ENCODE measurements around the gene WDR38.

The WDR38 gene

DNA sequence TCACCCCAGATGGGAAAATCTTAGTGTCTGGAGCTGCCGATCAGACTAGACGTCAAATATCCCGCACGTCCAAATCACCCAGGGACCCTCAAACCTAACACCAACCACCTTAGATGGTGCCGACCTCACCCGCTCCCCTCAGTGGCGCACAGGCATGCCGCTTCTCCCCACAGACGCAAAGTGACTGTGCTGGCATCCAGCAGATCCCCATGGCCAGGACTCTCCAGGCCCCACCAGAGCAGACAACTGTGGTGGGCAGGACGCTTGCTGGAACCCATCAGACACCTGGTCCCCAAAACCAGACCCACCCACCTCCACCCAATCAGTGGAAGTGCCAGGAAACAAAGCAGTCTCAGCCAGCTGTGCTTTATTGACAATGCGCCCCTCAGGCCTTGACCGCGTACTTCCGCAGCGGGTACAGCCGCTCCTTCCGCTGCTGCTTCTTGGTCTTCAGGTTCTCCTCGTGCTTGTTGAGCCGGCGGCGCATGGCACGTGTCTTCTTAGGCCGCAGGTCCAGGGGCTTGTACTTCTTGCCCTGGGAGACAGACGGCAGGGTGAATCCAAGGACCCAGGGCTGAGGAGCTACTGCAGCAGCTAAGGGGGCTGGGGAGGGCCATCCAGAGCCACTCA is 4.4 kb downstream of the WDR38 start:
- no peak for DNase-seq (ENCODE audit: low read depth in 2 of 2)

DNA sequence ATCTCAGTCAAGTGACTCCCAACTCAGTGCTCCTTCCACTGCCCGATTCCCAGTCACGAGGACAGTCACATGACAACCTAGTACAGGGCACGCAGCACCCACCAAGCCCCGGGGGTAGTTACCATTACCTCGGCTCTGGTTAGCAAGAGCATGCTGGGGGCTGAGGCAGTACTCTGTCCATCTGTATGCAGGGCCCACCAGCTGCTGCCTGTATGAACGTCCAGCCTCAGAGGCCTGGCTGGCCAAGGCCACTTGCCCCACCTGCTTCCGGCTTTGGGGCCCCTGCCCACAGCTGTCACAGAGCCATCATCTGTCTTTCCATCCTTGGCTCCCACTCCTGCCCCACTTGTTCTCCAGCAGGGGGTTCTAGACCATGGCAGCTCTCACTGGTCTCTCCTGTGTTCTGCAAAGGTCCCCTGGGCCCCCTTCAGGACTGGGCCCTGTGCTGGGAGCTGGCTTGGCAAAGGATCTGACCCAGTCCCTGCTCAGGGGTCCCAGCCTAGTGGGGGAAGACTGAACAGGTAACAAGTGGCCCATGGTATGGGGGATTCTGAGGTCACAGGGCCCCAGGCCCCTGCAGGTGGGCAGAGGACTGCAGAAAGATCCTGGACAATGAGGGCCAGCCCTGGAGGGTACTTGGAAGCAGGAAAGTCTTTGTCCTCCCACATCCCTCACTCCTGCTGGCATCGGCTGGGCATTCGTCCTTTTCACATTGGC is 5.2 kb downstream of the WDR38 start:
- DNase-seq (ENCODE audit: low read depth in 2 of 2) = no peak

DNA sequence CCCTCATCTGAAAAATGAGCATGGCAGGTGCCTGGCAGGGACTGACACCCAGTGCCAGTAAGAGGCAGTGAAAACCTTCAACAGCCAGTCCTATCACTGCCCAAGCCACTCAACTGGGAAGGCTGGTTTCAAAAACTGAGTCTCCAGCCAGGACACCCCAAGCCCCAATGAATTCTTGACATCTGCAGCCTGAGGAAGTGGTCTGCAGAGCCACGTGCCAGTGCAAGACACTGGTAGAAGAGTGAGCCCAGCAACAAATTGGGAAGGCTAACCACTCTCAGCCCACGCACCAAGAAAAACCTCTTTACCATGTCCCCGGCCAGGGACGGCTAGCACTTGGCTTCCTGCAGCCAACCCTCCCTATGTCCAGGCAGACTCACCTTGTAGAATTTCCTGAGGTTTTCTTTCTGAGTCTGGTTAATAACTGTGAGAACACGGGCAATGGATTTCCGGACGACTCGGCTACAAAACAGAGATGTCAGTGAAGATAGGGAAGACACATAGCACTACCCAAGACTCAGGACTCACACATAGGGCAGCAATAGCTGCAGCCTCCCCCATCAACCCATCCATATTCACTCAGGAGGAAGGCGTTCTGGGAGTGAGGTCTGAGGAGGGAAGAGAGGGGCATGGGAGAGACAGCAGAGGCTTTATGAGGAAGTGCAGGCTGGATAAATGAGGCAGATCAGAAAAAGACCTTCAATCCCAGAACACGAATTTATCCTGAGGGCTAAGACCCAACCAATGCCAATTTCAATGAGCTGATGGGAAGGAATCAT is 6.7 kb downstream of the WDR38 start:
- DNase-seq (ENCODE audit: low read depth in 2 of 2) = no peak

DNA sequence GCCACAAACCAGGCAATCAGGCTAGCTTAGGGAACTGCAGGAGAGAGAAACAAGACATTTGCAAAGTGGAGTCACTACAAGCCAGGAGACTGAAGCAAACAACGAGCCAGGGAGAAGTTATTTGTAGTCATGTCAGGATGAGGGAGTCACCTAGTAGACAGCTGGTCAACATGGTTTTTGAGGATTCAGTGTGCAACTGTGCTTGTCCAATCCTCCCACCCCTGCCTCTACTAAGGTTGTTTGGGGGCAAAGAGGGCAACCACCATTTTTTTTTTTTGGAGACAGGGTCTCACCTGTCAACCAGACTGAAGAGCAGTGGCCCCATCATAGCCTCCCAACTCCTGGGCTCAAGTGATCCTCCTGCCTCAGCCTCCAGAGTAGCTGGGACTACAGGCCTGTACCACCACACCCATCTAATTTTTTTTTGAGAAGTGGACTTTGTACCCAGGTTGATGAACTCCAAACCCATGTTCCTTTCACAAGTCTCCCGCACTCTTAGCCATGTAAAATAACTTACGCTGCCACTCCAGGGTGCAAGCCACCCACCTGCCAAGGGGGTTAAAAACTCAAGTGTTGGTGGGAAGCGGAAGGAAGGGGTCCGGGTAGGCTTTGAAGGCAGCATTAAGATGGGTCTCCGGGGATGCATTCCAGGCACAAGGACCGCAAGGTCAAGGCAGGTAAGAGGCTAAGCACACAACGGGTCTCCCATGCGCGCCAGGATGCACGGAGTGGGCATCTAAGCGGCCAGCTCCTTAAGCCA is 7.5 kb downstream of the WDR38 start:
- no peak for DNase-seq (ENCODE audit: low read depth in 2 of 2)

DNA sequence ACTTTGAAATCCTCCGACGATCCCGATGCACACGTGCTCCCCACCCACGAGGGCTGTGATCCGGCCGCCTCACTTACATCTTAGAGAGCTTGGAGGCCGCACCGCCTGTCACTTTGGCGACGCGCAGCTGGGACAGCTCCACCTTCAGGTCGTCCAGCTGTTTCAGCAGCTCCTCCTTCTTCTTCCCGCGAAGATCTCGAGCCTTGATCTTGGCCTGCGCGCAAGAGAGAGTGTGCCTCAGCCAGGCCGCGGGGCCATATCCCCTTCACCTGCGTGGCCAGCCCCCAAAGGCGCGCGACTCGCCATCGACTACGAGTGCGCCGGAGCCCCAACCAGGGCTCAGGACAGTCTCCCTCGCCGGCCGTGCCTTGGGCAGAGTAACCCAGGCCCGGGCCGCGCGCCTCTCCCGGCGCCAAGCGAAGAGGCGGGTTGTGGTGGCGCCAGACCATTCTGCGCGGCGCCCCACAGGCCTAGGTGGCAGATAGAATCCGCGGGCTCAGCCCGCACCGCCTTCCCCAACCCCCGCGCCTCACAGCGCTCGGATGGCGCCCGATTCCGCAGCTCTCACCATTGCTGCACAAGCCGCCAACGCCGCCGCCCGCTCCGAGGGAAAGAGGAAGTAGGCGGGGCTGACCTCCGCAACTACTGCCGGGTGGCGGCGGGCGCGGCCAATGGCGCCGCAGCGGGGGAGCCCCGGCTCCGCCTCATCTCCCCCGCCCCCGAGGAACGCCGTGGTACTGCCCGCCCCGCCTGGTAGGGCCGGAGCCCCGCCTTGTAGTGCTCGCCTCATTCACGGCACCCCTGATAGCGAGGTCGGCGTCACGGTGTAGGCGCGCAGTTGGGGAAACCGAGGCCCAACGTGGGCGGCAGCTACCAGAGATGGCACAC is 8.3 kb downstream of the WDR38 start, which contains the start of the genes ARPC5L and RPL35:
Gene ARPC5L, plus strand, starts transcription at position 789 of the 888 bp plus-strand sequence. CDS start 7,161 bp downstream, outside the sequence.
Gene RPL35, minus strand, starts transcription at position 616 of the 888 bp plus-strand sequence. Its CDS starts 45 bp downstream, at position 571.
- peak; percentile 88 to 90 for DNase-seq (ENCODE audit: low read depth in 2 of 2)

DNA sequence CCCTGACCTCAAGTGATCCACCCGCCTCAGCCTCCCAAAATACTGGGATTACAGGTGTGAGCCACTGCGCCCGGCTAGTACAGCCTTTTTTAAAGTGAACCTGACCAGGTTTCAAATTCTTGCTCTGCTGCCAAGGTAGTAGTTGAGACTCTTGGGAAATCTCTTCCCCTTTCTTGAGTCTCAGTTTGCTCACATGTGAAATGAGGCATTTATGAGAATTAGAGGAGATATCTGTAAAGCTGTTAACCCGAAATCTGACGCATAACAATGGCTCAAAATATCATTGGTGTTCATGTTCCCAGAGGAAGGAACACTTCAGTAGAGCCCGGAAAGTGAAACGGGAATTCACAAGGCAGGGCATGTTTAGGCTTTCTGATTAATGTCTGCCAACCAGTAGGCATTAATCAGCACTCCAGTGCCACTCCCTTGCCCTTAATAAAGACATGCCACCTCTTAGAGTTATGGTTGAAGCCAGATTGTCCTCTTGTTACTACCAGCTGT is 10.2 kb downstream of the WDR38 start:
- DNase-seq (ENCODE audit: low read depth in 2 of 2) = no peak

DNA sequence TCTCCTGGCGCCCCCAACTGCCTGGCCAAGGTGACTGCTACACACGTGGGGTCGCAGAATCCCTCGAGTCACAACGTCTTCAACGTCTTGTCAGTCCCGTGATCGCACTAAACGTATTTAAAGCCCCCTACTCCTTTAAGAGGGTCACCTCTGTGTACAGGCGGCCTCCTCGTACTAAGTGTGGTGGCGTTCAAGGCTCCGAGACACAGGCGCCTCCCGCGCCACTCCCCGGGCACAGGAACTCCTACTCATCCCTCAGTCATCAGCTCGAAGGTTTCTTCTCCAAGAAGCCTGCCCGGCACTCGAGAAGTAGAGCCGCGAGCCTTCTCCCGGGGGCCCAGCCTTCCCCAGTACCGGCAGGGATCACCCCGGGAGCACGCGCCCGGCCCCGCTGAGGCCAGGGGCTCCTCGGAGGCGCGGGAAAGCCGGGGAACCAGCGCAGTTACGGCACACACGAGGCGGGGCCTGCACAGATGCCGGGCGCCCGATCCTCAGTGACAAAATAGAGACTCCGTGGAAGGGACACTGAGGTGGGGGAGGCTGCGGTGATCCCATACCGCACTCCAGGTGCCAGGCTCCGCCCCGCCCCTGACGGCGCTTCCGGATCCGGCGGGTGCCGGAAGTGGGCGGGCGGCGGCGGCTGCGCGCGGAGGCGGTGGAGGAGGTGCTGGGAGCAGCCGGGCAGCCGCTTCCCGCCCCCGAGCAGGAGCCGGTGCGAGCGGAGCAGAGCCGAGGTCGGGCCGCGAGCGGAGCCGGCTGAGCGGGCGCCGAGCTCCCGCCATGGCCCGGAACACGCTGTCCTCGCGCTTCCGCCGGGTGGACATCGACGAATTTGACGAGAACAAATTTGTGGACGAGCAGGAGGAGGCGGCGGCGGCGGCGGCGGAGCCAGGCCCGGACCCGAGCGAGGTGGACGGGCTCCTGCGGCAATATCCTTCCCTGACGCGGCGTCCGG is 15.5 kb downstream of the WDR38 start:
- peak; percentile 78 to 80 for DNase-seq (ENCODE audit: low read depth in 2 of 2)

DNA sequence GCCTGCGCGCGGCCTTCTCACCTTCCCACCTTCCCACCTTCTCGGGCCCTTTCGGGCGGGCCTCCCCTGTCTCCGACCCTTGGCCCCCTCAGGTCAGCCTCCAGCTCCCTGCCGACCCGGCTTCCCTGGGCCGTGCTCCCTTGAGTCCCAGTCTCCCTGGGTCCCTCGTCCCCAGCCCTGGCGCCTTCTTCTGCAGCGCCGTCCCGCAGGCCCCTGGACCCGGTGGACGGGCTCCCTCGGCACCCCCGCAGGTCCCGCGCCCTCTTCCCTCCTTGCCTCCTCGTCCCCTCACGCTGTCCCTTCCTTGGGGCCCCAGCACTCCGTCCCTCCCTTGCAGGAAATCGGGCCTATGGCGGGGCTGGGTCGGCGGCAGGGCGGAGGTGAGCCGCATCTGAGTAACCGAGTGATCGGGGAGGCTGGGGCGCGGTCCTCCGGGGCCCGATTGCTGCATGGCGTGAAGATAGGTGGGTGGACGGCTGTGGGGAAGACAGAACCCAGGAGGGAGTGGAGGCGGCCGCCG is 16.3 kb downstream of the WDR38 start:
- no peak for DNase-seq (ENCODE audit: low read depth in 2 of 2)

DNA sequence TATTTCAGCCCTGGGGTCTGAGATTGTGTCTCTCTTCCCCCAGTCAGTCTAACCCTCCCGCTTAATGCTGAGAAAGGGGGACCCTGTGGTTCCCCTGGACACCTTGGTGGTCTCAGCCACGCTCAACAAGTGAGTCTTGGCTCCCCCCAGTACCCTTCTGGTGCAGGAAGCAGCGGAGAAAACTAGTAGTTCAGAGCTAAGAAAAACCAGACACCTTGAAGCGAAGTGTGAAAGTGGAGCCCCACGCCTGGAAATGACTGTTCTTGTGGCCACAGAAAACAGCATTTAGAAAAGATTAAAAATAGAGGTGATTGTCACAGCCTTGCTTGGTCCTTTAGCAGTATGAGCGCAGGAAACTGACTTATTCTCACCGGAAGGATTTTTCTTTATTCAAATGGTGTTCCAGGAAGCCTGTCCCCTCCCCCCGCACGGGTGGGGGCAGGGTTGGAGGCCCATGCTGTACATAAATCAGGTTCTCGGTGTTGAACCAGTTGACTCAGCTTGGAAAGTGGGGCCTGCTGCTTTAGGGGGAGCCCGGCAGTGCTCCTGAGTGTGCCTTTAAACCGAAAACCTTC is 16.8 kb downstream of the WDR38 start:
- DNase-seq (ENCODE audit: low read depth in 2 of 2) = peak; percentile 68

DNA sequence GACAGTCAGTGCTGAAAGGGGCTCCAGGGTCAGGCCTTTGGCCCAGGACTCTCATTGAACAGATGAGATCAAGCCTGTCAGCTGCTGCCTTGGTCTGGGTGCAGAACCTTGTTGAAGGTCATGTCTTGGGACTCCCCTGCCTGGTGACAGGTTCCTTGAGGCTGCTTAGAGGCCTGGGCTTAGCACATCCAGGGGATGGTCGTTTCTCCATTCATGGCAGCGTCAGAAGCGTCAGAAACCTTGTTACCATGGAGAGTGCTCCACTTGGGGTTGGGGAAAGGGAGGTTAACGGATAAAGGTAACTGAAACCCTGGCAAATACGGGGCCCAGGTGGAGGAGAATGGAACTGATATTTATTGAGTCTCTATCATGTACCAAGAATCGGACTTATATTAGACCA is 17.5 kb downstream of the WDR38 start:
- no peak for DNase-seq (ENCODE audit: low read depth in 2 of 2)

DNA sequence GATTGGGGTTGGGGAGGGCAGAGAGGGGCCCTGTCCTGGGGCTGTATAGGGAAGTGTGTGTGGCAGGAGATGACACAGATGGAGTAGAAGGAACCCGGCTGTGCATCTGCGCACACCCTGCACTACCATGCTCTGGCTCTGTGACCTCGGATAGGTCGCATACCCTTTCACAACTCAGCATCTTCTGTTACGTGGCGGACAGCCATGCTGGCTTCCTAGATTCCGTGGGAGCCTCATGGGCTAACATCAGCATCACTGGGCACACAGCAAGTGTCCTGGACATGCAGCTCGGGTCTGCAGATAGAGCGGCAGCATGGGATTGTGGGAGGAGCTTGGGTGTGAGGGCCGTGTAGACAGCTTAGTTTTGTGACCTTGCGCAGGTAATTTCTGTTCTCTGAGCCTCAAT is 17.9 kb downstream of the WDR38 start:
- DNase-seq (ENCODE audit: low read depth in 2 of 2) = no peak

DNA sequence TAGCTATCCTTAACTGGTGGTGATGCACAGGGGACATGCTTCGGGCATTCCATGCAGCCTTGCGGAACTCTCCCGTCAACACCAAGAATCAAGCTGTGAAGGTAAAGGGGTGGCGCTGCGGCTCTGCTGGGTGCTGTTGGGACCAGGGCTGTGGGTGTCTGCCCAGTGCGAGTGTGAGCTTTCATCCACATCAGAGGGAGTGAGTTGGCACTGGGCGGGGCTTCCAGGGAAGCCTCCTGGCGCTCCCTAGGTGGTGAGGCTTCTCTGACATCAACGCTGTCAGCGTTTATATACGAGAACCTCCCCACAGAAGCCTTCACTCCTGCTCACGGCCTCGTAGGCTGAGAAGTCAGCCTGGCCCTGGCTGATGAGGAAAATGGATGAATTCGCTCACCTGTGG is 20.4 kb downstream of the WDR38 start:
- no peak for DNase-seq (ENCODE audit: low read depth in 2 of 2)

DNA sequence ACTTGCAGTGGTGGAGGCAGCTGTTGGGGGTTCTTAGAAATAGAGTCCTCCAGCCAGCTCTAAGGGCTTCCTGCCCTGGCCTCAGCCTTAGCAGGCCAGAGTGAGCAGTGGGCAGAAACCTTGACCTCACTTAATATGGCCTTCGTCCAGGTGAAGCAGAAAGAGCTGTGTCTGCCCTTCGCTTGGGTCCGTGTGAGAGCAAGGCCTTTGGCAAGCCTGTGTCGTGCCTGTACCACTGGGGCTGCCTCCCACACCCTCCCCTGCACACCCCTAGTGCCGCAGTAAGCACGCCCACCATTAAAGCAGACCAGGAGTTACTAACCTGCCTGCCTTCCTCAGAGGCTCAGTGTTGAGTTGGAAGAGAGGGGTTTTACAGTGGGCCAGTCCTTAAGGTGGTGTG is 22.2 kb downstream of the WDR38 start:
- no peak for DNase-seq (ENCODE audit: low read depth in 2 of 2)

DNA sequence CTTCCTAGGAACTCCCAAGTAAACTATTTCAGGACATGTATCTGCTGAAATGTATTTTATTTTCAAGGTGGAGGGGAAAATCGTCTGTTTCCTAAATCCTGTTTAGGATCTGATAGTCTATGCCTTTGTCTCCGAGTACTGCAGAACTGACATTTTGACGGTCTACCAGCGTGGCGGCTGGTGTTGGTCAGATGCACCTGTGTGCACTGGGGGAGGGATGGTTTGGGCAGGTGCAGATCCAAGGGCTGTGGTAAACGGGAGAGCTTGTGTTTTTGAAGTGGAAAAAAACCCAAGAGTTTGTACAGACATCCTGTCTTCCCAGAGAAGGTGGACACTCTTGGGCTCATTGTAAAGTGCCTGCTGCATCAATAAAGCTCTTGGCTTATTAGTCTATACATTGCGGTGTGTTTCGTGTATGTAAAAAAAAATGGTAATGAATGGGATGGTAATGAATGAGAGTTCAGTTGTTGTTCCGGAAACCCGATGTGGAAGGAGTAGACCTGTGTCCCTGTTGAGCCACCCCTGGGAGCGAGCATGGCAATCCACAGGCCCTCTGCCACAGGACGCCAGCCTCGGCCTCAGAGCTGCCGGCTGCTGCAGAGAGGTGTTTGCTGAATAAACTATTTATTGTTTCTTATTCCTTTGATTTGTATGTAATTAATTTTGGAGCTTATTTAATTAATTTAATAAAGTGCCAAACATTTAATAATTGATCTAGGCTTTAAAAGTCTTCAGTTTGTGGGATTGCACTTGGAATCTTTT is 23.9 kb downstream of the WDR38 start:
- DNase-seq (ENCODE audit: low read depth in 2 of 2) = no peak

DNA sequence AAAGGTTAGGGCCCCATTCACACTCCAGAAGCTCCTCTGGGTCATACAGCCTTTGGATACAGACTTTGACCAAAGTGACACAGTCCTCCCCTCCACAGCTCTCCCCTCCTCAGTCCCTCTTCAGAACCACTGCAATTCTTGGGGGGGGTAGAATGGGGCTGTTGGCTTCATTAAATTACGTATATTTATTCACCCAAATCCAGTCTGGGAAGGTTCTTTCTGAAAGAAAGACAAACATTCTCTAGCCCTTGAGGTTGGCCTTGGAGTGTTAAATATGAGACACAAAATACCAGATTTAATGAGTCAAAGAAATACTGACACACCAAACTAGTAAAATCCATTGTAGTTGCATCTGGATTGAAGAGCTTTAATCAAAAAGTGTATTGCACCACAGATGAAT is 24.8 kb downstream of the WDR38 start:
- DNase-seq (ENCODE audit: low read depth in 2 of 2) = no peak

DNA sequence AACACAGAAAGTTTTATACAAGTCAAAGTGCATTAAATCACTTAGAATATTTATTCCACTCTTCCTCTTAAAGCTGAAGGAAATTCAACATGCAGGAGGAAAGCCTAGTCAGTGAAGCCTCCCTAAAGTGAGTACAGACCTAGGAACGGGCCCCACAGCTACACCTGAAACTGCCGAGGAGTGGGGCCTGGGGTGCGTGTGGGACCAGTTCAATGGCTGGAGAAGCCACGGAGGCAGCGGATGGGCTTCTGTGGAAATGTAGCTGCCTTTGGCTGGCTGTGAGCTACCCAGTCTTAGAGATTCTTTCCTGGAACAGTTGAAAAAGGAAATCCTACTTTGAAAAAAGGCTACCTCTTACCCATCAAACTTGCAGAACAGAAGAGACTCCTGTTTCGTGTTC is 25.3 kb downstream of the WDR38 start:
- DNase-seq (ENCODE audit: low read depth in 2 of 2) = no peak

DNA sequence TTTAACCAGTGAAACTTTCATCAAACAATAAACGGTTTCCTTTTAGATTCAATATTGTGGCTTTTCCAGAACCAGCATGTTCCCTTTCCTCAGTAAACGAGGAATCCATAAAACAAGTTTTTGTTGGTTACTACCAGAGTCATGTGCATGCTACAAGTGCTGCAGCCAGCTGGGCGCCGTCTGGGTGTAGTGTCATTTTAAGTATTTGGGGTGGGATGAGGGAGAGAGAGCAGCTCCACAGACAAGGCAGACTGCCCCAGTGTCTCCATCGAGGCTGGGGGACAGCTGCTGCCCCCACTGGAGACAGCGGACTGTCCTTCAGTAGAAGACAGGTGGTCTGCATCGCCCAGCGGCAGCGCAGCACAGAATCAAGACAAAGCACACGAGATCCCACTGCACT is 26.0 kb downstream of the WDR38 start:
- DNase-seq (ENCODE audit: low read depth in 2 of 2) = no peak

DNA sequence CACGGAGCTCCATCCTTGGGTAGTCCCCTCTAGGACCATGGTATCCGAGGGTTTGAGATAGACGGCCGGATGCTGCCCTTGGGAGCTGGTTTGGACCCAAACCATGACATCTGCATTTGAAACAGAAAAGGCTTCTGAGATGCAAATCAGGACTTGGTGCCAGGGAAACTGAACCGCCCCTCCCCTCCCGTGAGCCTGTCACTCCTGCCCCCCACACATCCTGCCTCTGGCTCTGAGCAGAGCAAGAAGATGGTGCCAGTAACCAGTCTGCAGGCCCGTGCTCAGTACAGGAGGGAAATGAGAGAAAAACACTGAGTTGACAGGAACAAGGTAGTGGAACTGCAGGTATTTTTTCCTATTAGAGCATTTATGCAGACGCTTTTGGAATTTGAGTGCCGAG is 27.2 kb downstream of the WDR38 start:
- no peak for DNase-seq (ENCODE audit: low read depth in 2 of 2)

Data from stimulated activated CD8-positive, alpha-beta memory T cell treated with anti-CD3 and anti-CD28 coated beads, Interleukin-7, amount 100 ng/mL, for 1 hour (primary cell).